Esophagus muscularis mucosa (tissue), 4 donors: Measurements from ENCODE around the gene RASAL1. TPM values are rescaled to one million over a fixed set of nuclear protein-coding genes. Genes with fewer than 3 reads are reported as not detected.

Experiments
- DNase-seq: peaks from one replicate; pipeline ENCODE4 v3.0.0-alpha.2; 2017; ENCODE audit errors: extremely low spot score
- H3K27ac ChIP-seq, 4 donors: fragments of 200-600 bp; sonication (generic); replicated peaks in 1 of 4; 1 replicate in 3 of 4; 2 replicates in 1 of 4; pipeline ENCODE4 v1.5.1; 2016 to 2019; ENCODE audit warnings: mild to moderate bottlenecking in 1 of 4
- H3K27me3 ChIP-seq, 4 donors: fragments of 200-600 bp; sonication (generic); one replicate each; pipeline versions ENCODE4 v1.5.1 to v1.6.0; 2016 to 2019
- H3K36me3 ChIP-seq, 4 donors: fragments of 200-600 bp; sonication (generic); one replicate each; pipeline ENCODE4 v1.5.1; 2016 to 2019
- H3K4me1 ChIP-seq, 4 donors: fragments of 200-600 bp; sonication (generic); one replicate each; pipeline ENCODE4 v1.5.1; 2016 to 2019
- H3K4me3 ChIP-seq, 4 donors: fragments of 200-600 bp; sonication (generic); 1 replicate in 2 of 4; 2 replicates in 2 of 4; pipeline ENCODE4 v1.5.1; 2016 to 2019; ENCODE audit warnings: mild to moderate bottlenecking in 4 of 4, moderate library complexity in 1 of 4
- H3K9me3 ChIP-seq, 4 donors: fragments of 200-600 bp; sonication (generic); 1 replicate in 3 of 4; 2 replicates in 1 of 4; pipeline ENCODE4 v1.5.1; 2016 to 2019
- CTCF ChIP-seq, 3 experiments: fragments of 200-600 bp in 2 of 3; fragments of 450-650 bp in 1 of 3; sonication (generic) in 2 of 3; IDR thresholded peaks; one replicate each; pipeline ENCODE4 v1.5.1; 2017 to 2019; ENCODE audit warnings: antibody characterized with exemption in 3 of 3, mild to moderate bottlenecking in 2 of 3, moderate library complexity in 1 of 3
- EP300 ChIP-seq: sonication (generic); formaldehyde crosslinking; IDR thresholded peaks from one replicate; pipeline ENCODE4 v1.6.1; 2017; ENCODE audit warnings: antibody characterized with exemption
- POLR2A ChIP-seq: fragments of 450-650 bp; IDR thresholded peaks from one replicate; pipeline ENCODE4 v1.6.1; 2017; ENCODE audit warnings: antibody characterized with exemption, moderate library complexity, mild to moderate bottlenecking, low read depth
- POLR2AphosphoS5 ChIP-seq, 2 donors: sonication (generic); formaldehyde crosslinking; IDR thresholded peaks; one replicate each; pipeline ENCODE4 v1.6.1; 2017; ENCODE audit warnings: antibody characterized with exemption in 2 of 2
- WGBS: methylation state at CpG from one replicate; pipeline ENCODE4 v1.1.5; 2018; 5-methylcytosine and 5-hydroxymethylcytosine counted together
- intact Hi-C: fragments of 100-400 bp; cut with DNase I; formaldehyde crosslinking; loops from one replicate; pipeline ENCODE4 v1.15.1; 2023
- total RNA-seq, 4 donors: library from RNA; depleted of rRNA; stranded (reverse); fragments of >200 nt; gene quantifications; one replicate each; pipeline versions ENCODE4 v1.1.0 to v1.2.1, GENCODE V29; 2016

Gene RASAL1
- total RNA-seq, 4 donors from 2014 or later: 0.17 TPM; not detected in 3

GRCh38 chr12:113106361-113106760 is 29.2 kb downstream of the RASAL1 start:
- no peak overlapping the region for H3K27ac ChIP-seq
- peaks cover 0 to 42% (median 8%) of the 10 kb centered on the region in 4 donors for H3K27me3 ChIP-seq
- H3K9me3 ChIP-seq: no peaks in the 10 kb centered on the region
- no peak overlapping the region for H3K4me3 ChIP-seq
- WGBS: 89% methylated on average over 1 of the region's 1 CpG
- DNase-seq: no peak
- peaks cover 4 to 7% (median 6%) of the 10 kb centered on the region in 4 donors for H3K4me1 ChIP-seq
- intact Hi-C loops: no loop called here
- no peaks in the 10 kb centered on the region for H3K36me3 ChIP-seq
- TF ChIP-seq POLR2AphosphoS5 (IDR thresholded peaks at IDR 0.05) (no peak), EP300 (no peak), CTCF (IDR thresholded peaks at IDR 0.05) (no peak)

- intact Hi-C loops: no loop called here
- no peak overlapping the region for H3K4me3 ChIP-seq
- no peaks in the 10 kb centered on the region for H3K9me3 ChIP-seq
- WGBS: 81% methylated on average over 15 of the region's 15 CpGs
- H3K36me3 ChIP-seq: no peaks in the 10 kb centered on the region
- peaks cover 0 to 44% (median 8%) of the 10 kb centered on the region in 4 donors for H3K27me3 ChIP-seq
- TF ChIP-seq POLR2A (no peak), POLR2AphosphoS5 (IDR thresholded peaks at IDR 0.05) (no peak), CTCF (IDR thresholded peaks at IDR 0.05) (no peak), EP300 (no peak)
- H3K27ac ChIP-seq: no peak overlapping the region
- no peak for DNase-seq
- H3K4me1 ChIP-seq: peaks cover 4 to 7% (median 6%) of the 10 kb centered on the region in 4 donors
Observed at GRCh38 chr12:113105606-113106271, 29.8 kb downstream of the RASAL1 start.

- no peak for TF ChIP-seq POLR2A
- no peak for TF ChIP-seq EP300
- TF ChIP-seq POLR2AphosphoS5 (IDR thresholded peaks at IDR 0.05): no peak
- no peak for TF ChIP-seq CTCF (IDR thresholded peaks at IDR 0.05)
Observed at GRCh38 chr12:113104953-113105510, 30.5 kb downstream of the RASAL1 start.

GRCh38 chr12:113103756-113104450 is 31.7 kb downstream of the RASAL1 start:
- Histone ChIP-seq H3K4me3 (no peak overlapping the region), H3K36me3 (no peaks in the 10 kb centered on the region), H3K9me3 (no peaks in the 10 kb centered on the region), H3K27ac (no peak overlapping the region), H3K27me3 (peaks cover 0 to 61% (median 8%) of the 10 kb centered on the region in 4 donors), H3K4me1 (peaks cover 4 to 7% (median 6%) of the 10 kb centered on the region in 4 donors)
- intact Hi-C loops: no loop called here
- DNase-seq: no peak
- 10% methylated on average over 13 of the region's 43 CpGs for WGBS
- TF ChIP-seq EP300 (no peak), POLR2AphosphoS5 (IDR thresholded peaks at IDR 0.05) (no peak), CTCF (IDR thresholded peaks at IDR 0.05) (no peak), POLR2A (no peak)

More at GRCh38 chr12:113104953-113105510, 30.5 kb downstream of the RASAL1 start:
- Histone ChIP-seq H3K9me3 (no peaks in the 10 kb centered on the region), H3K4me1 (peaks cover 4 to 7% (median 6%) of the 10 kb centered on the region in 4 donors), H3K27me3 (peaks cover 0 to 51% (median 8%) of the 10 kb centered on the region in 4 donors), H3K36me3 (no peaks in the 10 kb centered on the region), H3K27ac (no peak overlapping the region), H3K4me3 (no peak overlapping the region)
- intact Hi-C loops: no loop called here
- WGBS: 86% methylated on average over 8 of the region's 13 CpGs
- DNase-seq: no peak
